Stimulated activated CD4-positive, alpha-beta T cell treated with anti-CD3 and anti-CD28 coated beads, Interleukin-12 subunit alpha, Interleukin-12 subunit beta, amount 100 ng/mL, for 48 hours (primary cell): Measurements from ENCODE around the gene NOS3.

ENCODE experiments used
- DNase-seq, 3 donors: peaks; one replicate each; pipeline ENCODE4 v3.0.0-alpha.2; 2020; ENCODE audit warnings: low read depth in 2 of 3, low spot score in 1 of 3

Gene NOS3

DNA sequence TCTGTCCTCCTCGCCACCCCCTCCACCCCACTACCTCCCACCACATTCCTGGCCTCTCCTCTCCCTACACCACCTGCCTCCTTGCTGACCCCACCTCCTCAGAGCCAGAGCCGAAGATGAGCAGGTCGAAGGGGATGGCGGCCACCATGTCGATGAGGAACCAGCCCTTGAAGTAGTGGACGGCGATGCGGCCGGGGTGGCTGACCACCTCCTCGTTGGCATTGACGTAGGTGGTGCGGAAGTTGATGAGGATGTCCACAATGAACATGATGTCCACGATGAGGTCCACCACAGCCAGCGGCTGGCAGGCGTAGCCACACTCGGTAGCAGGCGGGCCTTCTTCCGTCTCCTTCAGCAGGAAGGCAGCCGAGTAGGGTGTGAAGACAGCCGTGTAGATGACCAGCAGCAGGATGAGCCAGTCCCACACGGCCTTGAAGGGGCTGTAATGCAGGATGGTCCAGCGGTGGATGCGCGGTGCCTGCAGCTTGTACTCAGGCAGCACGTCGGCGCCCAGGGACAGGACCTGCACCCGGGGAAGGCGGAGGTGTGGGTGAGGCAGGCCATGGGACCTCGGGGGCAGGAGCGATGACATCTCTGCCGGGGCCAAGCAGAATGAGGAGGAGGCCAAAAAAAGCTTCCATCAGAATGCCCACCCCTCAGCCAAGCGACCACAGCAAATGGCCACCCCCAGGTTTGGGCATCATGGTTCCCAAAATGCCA lies 38.3 kb upstream of the NOS3 start:
- no peak for DNase-seq

DNA sequence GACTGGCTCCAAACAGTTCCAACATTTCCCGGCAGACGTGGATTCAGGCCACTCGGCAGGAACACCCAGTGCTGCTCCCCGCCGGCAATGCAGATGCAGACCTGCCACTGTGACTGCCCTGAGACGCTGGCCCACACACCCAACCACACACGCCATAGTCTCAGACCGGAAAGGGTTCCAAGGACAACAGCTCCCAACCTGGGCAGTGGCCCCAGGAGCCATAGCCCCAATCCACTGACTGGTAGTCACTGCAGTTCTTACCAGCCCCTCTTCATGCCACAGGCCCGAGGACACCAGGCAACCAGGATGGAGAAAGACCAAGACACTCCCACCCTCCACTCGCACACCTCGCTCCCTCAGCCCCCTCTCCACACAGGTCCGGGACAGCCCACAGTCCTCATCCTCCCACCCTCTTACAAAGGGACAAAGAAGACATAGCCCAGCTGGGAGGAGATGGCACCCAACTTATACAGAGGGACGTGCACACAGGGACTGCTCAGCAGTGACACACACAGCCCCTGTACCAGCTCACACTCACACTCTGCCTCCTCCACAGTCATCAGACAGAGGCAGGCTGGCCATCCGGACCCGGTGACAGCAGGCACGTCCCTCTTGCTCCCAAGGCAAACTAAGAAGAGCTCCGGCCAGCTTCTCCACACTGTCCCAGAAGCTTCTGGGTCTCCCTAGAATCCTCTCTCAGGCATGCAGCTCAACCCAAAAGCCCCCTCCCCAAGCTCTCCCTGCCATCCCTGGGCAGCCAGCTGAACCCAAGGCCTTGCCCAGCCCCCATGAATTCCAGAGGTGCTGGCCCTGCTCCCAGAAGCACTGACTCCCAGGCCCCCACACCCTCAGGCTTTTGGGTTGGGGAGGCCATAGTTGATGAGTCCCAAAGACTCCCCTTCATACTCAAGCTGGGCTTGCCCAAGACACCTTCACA lies 37.5 kb upstream of the NOS3 start:
- no peak for DNase-seq

DNA sequence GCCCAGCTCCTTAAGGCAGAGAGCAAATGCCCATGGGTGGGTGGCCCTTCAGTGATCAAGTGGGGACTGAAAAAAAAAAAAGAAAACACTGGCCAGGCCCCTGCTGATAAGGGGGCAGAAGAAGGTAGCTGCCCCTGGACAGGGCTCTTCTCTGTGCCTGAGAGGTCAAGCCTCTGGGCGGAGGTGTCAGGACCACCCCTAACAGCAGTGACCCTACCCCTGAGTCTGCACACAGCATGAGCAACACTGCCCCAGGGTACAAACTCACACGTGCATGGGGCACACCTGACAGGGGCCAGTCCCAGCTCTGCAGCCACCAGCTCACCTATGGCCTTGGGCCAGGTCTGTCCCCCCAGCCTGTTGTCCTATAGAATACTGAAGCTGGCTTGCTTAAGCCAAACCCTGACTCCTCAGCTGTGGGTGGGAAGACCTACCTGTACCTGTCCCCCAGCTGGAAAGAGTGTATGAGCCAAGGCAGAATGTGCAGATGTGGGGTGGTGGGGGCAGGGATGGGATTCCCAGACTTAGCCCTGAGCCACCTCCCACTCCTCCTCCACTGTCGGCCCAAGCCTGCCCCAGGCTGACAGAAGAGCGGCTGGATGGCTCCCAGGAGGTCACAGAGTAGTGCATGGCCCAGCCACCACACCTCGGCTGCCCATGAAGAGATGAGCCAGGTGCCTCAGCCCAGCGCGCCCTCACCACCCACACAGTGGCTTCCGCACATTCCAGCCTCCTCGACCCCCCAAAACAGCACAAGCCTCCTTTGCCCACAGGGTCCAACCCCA lies 36.4 kb upstream of the NOS3 start:
- DNase-seq, result no peak

DNA sequence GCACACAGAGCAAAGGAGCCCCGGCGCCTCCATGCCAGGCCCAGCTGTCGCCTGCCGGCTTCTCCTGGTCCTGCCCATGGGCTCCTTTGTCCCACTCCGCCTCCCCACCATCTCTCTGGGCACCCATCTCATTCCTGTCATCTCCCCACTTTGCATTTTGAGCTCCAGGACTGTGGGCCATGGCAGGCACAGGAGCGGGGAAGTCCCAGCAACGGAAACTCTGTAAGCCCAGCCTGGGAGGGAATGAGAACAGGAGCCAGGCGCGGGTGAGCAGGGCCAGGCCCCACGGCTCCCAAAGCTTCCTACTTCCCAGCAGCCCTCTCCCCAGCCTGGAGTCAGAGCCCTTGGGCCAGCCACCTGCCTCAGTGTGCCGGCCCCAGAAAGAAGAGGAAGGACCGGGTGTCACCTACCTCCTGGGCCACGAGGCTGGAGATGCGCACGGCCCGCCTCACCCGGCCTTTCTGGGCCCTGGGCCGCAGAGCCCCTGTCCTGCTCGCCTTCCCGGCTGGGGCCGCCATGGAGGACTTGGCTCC lies 35.8 kb upstream of the NOS3 start:
- DNase-seq, result no peak

DNA sequence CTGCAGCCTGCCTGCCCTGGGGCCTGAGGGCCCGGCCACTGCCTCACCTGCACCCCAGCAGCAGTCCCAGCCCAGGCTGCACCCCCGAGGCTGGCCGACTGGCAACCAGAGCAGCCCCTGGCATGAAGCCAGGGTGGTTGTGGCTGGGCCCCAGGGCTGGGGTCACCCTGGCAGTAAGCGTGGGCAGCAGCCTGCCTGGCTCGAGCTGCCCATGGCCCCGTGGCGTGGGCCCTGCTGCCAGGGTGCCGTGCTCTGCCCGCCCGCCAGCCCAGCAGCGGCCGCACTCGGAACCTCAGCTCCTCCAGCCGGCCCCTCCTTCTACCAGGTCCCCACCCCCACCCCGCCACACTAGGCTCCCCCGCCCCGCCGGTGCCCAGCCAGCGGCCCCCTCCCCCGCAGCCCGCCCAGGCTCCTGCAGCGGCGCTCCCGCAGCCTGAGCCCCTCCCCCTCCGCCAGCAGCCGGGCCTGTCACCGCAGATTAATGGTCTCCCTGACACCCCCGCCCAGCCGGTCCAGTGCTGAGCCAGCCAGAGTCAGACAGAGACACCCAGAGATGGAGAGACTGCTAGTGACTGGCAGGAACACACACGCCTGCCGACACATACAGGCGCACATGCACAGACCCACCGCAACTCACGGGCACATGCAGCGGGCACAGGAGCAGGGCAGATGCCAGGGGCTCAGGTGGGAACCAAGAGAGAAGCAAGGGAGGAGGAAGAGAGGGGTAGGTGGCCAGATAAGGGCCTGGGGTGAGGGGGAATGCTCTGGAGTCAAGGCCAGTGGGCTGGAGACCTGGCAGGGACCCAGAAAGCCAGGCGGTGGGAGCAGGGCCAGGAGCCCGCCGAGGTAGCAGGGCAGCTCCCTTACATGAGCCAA lies 35.1 kb upstream of the NOS3 start:
- DNase-seq, result no peak

GRCh38 chr7:150956395-150957132 lies 34.3 kb upstream of the NOS3 start:
- no peak for DNase-seq

GRCh38 chr7:150957133-150958020 lies 33.4 kb upstream of the NOS3 start:
- no peak for DNase-seq

GRCh38 chr7:150958062-150958552 lies 32.7 kb upstream of the NOS3 start:
- no peak for DNase-seq

DNA sequence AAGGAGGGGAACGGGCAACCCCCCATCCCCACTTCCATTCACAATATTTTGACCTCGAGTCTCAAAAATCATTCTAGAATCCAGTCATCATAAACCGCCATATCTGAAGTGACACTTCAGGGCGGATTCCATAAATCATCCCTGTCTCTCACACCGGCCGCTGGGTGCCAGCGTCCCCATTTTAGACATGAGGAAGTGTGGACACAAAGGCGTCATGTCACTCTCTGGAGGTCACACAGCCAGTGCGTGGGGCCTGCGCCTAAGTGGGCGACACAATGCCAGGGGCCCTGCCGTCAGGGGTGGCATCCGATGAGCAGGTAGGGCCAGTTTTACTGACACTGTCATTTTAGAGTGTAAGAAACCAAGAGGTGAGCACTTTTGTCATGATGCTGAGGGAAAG lies 32.2 kb upstream of the NOS3 start:
- no peak for DNase-seq

DNA sequence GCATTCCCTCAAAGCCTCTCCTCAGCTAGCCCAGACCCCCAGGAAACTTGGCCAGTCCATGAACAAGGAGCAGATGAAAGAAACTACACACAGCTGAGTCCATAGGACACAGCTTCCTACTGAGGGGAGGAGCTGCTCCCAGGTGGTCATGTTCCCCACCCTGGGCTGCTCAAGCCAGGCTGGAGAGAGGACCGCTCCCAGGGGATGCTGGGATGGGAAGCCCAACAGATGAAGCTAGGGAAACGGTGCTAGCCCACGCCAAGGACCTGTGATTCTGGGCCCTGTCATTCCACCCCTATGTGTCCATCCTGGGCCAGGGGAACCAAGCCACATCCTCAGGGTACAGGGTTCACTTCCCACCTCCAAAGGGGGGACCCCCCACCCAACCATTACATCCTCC lies 31.7 kb upstream of the NOS3 start:
- DNase-seq, result no peak

DNA sequence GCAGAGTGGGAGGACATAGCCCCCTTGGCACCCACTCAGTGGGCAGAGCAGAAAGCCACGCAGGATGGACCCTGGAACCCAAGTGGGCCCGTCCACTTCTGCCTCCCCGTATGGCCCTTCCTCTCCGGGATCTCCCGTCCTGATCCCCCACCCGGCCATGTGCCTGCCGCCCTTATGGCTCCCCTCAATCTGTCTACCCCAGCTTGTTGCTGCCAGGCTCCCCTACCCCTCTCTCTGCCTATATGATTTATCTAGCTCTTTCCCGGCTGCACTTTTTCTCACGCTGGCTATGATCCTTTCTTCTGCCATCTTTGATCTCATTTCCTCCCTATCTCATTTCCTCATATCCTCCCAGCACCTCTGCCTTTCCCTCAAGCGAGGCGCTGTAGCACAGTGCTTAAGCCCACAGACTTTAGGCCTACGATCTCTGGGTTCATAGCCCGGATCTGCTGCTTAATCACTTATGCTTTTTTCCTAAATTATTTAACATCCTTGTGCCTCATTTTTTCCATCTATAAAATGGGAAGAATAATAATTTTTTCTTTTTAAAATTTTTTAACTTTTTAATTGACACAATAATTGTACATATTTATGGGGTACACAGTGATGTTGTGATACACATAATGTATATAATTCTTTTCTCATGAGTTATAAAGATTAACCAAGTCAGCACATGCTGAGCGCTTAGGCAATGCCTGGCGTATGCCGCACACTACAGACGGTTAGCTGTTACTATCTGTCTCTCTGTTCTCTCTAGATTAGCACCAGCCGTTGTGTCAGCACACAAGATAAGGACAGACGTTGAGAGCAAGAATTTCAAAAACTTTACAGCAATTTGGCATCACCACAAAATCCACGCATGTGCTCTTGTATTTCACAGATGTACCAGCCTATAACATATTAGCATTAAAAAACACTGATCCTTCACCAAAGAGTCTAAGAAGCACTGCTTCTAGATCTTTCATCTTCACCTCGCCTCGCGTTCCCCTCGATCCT lies 30.8 kb upstream of the NOS3 start:
- no peak for DNase-seq

- no peak for DNase-seq
Observed at GRCh38 chr7:150961510-150962289, 29.1 kb upstream of the NOS3 start.

- DNase-seq, result no peak
Observed at GRCh38 chr7:150962290-150962552, 28.6 kb upstream of the NOS3 start.

GRCh38 chr7:150962553-150963399 lies 28.0 kb upstream of the NOS3 start:
- peak in 2 of 3 donors; percentile 22 to 28 for DNase-seq

DNA sequence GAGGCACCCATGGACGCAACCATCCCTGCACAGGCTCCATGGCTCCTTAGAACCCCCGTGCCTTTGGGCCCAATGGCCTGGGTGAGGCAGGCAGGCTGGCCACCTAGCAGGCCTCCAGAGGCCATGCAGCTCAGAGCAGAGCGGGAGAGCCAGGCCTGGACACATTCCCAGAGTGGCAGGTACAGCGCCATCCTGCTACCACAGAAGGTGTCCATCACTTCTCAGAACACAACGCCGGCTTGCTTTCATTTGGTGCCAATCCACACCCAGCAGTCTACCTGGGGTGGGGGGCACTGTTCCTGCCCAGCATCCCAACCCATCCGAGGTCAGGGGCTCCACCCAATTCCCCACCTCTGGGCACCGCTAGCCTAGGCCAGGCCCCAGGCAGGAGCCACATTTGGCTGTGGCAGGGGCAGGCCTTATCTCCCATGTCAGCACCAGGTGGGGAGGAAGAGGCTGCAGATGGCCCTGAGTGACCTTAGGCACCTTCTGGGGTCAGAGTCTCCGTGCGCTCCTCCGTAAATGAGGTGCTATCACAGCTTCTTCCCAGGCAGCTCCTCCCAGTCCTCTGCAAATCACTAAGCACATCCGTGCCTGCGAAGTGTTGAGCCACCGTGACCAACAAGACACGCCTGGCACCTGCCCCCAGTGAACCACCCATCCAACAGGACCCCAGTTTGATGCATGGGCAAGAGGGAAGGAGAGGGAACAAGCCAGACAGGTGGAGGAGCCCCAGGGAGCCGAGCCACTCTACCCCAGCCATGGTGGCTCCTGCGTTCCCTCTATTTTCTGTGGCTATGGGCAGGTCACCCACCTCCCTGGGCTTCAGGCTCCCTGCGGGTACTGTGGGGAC lies 26.9 kb upstream of the NOS3 start:
- no peak for DNase-seq
